GM18511 (cell line): Measurements from ENCODE around the gene RPP25L.

Source experiments
- ATAC-seq: cut with Tn5 transposase; IDR thresholded peaks from one replicate; pipeline ENCODE4 v1.9.1; 2021; ENCODE audit warnings: mild to moderate bottlenecking, moderate library complexity; ENCODE audit not compliant: unreplicated experiment

Gene RPP25L

GRCh38 chr9:34612788-34613390 lies 992 bp upstream of the RPP25L start:
- ATAC-seq = peak; percentile 53

DNA sequence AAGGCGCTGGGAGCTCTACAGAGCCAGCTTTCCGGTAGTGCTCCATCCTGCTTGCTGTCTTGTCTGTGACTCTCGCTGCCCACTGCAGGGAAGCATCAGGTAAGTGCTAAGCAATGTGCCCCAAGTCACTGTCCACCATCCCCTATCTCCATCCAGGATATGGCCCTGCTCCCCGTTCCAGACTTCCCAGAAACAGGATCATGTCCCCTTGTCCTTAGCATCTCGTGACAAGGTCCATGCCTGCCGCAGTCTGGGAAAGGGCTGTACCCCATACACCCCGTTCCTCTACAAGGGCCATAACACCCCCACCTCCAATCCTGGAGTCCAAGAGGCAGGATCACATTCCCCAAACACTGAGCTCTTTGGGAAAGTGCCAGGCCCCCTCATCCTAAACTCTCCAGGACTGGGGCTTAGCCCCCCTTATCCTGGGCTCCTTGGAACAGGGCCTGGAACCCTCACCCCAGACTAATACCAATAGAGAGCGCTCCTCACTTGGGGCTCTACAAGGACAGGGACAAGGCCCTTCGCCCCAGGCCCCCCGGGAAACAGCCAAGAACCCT lies 566 bp downstream of the RPP25L start:
- peak; percentile 23 for ATAC-seq

GRCh38 chr9:34610434-34611206 lies 1.3 kb downstream of the RPP25L start:
- ATAC-seq = no peak

- ATAC-seq = no peak
Observed at GRCh38 chr9:34607331-34607730, 4.6 kb downstream of the RPP25L start.

GRCh38 chr9:34606905-34607304 lies 5.0 kb downstream of the RPP25L start:
- no peak for ATAC-seq

DNA sequence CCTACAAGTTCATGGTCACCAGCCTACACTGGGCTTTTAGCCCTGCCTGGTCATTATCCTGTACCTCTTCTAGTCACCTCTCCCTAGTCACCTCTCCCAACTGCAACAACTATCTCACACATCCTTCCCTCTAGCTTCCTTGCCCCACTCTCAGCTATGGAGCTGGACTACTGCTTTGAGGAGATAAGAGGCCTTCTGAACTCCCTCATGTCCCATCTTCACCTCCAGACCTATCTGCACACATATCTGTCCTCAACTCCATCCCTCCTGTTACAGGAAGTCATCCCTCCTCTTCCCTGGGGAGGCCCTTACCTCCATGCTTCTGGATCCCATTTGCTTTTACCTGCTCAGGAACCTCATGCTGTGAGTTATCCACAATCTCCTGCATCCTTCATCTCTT lies 5.7 kb downstream of the RPP25L start:
- ATAC-seq = no peak

GRCh38 chr9:34603610-34604231 lies 8.2 kb downstream of the RPP25L start:
- peak; percentile 76 for ATAC-seq

- no peak for ATAC-seq
Observed at GRCh38 chr9:34601937-34602573, 9.8 kb downstream of the RPP25L start.

- ATAC-seq = no peak
Observed at GRCh38 chr9:34600908-34601307, 11.0 kb downstream of the RPP25L start.

DNA sequence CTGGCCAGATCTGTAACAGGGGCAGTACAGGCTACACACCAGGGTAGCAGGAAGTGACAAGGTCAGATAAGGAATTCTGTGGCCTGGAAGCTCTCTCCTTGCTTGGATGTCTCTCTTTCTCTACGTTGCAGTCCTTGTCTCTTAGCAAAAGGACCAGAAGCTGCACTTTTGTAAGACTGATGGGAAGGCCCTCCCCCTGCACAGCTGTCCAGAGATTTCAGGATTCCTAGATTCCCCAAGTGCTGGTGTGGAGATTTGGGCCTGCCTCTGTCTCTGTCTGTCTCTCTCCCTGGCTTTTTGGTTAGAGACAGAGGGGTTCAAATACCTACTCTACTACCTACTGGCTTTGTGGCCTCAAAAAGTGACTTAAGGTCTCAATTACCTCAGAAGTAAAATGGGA lies 12.4 kb downstream of the RPP25L start:
- no peak for ATAC-seq

DNA sequence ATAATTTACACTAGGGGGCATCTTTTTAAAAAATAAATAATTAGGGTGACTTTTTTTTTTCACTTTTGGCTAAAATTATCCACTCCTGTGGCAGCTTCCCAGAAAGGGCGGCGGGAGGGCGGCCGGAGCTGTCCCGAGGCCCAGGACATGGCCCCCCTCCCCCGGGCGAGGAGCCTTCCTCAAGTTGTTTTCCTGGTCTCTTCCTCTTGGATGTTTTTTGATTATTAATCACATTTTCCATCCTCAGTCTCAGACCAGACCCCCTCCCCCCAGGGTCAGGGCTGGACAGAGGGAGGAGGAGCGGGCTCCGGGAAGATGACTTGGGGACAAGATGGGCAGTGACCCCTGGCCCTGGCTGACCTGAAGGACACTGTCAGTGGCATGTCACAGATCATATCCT lies 17.7 kb downstream of the RPP25L start:
- ATAC-seq = no peak

DNA sequence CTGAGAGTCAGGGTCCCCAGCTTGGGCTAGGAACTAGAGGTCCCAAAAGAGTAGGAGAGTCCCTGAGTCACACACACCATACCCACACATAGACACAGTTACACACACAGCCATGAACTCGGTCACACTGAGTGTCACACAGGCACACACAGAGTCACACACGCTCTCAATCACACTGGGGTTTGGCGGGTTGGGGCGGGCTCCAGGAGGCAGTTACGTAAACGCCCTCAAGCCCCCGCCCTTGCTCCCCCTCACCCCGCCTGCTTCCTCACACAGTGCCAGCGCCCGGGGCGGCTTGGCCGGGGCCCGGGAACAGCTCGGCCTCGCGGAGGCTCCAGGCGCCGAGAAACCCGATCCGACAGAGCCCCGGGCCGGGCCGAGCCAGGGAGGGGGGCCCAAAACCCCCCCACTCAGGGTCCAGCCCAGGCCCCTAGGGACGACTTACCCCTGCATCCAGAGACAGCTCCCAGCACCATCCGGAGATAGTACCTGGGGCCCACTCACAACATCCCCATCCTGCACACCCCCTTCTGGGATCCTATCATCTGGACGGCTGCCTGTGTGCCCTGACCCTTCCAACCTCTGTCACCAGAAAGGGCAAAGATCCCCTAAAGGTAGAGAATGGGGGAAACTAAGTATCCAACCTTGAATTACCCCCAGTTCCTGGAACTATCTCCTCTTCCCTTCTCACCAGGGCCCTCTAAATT lies 18.8 kb downstream of the RPP25L start:
- no peak for ATAC-seq

- ATAC-seq = no peak
Observed at GRCh38 chr9:34591917-34592866, 19.7 kb downstream of the RPP25L start.

DNA sequence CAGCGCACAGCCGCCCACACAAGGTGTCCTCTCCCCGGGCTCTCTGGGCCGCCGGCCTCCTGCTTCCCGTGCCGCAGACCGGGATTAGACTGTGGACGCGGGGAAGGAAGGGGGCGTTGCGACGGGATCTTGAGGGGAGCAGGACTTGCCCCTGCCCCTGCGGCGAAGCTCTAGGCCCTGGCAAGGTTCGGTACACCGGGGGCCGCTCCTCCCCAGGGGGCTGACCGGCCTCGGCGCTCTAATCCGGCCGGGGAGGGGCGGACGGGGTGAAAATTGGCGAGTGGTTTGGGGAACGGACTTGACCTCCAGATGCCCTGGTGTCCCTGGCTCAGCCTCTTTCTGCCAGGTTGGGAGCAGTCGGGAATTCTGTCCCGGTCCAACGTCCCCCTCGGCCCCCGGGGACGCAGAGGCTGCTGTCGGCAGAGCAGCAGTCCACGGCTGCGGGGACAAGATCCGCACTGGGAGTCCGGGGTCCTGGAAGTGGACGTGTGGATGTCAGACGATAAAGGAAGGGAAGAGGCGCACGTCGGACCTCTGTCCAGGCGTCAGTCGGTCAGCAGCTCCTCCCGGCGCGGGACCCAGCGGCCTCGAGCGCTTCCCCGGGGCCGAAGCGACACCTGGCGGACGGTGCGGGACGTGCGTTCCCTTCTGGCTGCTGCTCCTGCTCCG lies 20.5 kb downstream of the RPP25L start:
- peak; percentile 75 for ATAC-seq

GRCh38 chr9:34590381-34591247 lies 21.3 kb downstream of the RPP25L start:
- no peak for ATAC-seq

GRCh38 chr9:34589636-34590380 lies 22.1 kb downstream of the RPP25L start, which contains the start of gene CNTFR:
Gene CNTFR, minus strand, starts transcription at chr9:34589724. Its CDS starts 20,743 bp downstream, at chr9:34568981.
- ATAC-seq = no peak
